ENCODE measurements around the gene OVAAL.

OVAAL gene

DNA sequence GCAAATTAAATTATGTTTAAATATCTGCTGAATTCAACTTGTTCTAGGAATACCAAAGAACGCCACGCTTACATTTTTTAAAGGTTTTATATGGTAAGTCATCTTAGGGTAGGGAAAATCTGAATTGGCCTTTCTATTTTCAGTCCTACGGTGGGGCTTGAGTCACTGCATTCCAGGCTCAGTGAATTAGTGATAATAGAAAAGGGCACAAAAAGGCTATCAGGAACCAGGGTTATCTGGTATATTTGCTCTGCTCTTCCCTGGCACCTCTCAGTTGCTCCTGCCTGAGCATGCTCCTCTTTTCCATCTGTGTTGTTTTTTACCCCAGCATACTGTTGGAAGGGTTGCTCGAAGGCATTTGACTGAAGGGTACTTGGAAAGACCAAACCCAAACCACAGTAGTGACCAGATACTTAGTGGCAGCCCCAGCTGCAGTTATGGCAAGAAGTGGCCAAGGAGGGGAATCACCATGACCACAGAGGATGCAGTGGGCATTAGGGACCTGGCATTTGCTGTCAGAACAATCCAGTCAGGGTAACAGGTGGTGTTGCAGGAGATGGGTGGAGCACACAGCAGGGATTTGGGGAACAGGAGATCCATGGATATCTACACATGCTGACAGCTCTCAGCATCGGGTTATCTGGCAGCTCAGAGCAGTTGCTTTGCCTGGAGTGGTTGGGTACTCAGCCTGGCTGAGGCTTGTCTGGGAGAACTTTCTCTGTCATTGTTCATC lies 2.3 kb downstream of the OVAAL start:
- H3K9ac ChIP-seq (ENCODE audit: low read depth, low read length) = no peak overlapping the region
- H3K9me3 ChIP-seq (ENCODE audit: insufficient read depth, low read depth, low read length) = no peaks in the 10 kb centered on the region
- no peaks in the 10 kb centered on the region for H3K36me3 ChIP-seq (ENCODE audit: insufficient read depth, low read length)
- WGBS = 92% methylated on average over 5 of the region's 5 CpGs
- no peaks in the 10 kb centered on the region for H3K27me3 ChIP-seq (ENCODE audit: insufficient read depth, low read length)
- H3K4me3 ChIP-seq (ENCODE audit: low read length) = no peak overlapping the region
- no peak overlapping the region for H3K27ac ChIP-seq (ENCODE audit: low read depth, low read length)
- no peaks in the 10 kb centered on the region for H3K4me1 ChIP-seq (ENCODE audit: insufficient read depth, low read length)

DNA sequence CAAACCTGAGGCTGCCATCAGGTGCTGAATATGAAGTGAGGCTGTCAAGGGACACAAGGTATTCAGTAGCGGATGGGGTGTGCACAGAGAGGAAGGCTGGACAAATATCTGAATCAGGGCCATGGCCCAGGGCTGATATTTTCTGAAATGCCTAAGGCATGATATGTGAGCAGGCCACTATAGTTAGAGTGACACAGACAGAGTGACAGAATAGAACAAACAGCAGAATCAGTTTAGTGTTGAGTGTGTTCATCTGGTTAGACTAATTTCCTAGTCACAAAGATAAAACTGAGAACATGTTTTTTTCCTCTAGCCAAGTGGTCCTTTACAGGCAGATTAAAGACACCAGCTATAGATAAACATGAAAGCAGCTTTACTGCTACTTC lies 3.9 kb downstream of the OVAAL start:
- 93% methylated on average over 1 of the region's 1 CpG for WGBS
- no peaks in the 10 kb centered on the region for H3K9me3 ChIP-seq (ENCODE audit: insufficient read depth, low read depth, low read length)
- no peaks in the 10 kb centered on the region for H3K36me3 ChIP-seq (ENCODE audit: insufficient read depth, low read length)
- no peak overlapping the region for H3K9ac ChIP-seq (ENCODE audit: low read depth, low read length)
- H3K27me3 ChIP-seq (ENCODE audit: insufficient read depth, low read length) = no peaks in the 10 kb centered on the region
- H3K4me1 ChIP-seq (ENCODE audit: insufficient read depth, low read length) = no peaks in the 10 kb centered on the region
- no peak overlapping the region for H3K4me3 ChIP-seq (ENCODE audit: low read length)
- no peak overlapping the region for H3K27ac ChIP-seq (ENCODE audit: low read depth, low read length)

DNA sequence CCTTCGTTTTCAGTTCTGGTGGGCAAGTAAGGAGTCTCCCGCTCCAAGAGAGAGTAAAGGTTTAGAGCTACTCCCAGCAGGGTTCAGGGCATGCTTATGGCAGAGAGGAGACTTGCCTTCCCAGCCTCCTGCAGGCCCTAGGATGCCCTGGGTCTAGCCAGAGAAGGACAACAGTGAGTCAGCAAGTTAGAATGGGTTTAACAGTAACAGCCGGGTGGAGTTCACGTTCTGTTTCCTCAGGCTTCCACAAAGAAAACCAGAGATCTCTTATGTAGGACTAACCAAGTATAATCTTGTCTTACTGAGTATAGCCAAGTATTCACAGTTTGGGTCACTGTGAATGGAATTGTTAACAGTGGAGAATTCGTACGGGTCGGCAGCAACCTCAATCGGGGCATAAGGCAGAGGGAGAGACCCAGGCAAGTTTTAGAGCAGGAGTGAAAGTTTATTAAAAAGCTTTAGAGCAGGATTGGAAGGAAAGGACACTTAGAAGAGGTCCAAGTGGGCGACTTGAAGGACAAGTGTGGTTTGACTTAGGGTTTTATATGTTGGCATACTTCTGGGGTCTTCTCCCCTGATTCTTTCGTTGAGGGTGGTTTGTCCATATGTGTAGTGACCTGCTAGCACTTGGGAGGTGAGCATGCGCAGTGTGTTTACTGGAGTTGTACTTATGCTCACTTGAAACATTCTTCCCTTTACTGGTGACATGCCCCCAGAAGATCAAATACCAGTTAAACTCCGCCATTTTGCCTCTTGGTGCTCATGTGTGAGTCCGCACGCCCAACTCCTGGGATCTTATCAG lies 4.5 kb downstream of the OVAAL start:
- no peak overlapping the region for H3K4me3 ChIP-seq (ENCODE audit: low read length)
- H3K4me1 ChIP-seq (ENCODE audit: insufficient read depth, low read length) = no peaks in the 10 kb centered on the region
- no peak overlapping the region for H3K27ac ChIP-seq (ENCODE audit: low read depth, low read length)
- H3K9me3 ChIP-seq (ENCODE audit: insufficient read depth, low read depth, low read length) = no peaks in the 10 kb centered on the region
- H3K36me3 ChIP-seq (ENCODE audit: insufficient read depth, low read length) = no peaks in the 10 kb centered on the region
- WGBS = 90% methylated on average over 14 of the region's 14 CpGs
- H3K27me3 ChIP-seq (ENCODE audit: insufficient read depth, low read length) = no peaks in the 10 kb centered on the region
- H3K9ac ChIP-seq (ENCODE audit: low read depth, low read length) = no peak overlapping the region

DNA sequence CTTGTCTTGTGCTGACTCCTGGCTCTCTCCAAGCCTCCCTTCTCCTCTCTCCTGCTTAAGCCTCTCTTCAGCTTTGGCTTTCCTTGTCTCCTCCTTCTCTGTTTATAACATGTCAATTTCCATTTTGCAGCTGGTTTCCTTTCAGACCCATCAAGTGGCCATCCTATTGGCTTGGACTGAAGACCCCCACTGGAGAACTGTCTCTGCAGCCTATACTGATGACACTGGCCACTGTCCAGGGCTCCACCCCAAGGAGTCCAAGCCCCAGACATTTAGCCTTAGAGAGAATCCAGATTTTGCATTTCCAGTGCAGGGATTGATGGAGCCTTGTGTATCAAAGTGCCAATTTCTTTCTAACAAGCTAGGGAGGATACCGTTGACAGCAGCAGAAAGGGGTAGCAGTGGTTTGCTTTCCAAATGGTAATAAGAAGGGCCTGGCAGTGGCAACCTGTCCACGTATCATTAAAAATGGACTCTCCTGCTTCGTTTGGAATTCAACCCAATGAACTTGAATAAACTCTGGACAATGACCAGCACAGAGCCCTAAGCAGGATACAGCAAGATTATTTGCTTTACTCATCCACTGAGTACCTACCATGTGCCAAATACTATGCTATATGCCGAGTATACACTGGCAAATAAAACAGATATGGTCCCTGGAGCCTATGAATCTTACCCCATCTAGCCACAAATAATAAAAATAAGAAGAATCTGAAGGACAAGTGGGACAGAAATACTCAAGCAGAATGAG lies 6.5 kb downstream of the OVAAL start:
- H3K27me3 ChIP-seq (ENCODE audit: insufficient read depth, low read length) = no peaks in the 10 kb centered on the region
- H3K9me3 ChIP-seq (ENCODE audit: insufficient read depth, low read depth, low read length) = no peaks in the 10 kb centered on the region
- no peak overlapping the region for H3K27ac ChIP-seq (ENCODE audit: low read depth, low read length)
- no peak overlapping the region for H3K4me3 ChIP-seq (ENCODE audit: low read length)
- H3K9ac ChIP-seq (ENCODE audit: low read depth, low read length) = no peak overlapping the region
- no peaks in the 10 kb centered on the region for H3K4me1 ChIP-seq (ENCODE audit: insufficient read depth, low read length)
- H3K36me3 ChIP-seq (ENCODE audit: insufficient read depth, low read length) = no peaks in the 10 kb centered on the region
- WGBS = 91% methylated on average over 4 of the region's 4 CpGs

DNA sequence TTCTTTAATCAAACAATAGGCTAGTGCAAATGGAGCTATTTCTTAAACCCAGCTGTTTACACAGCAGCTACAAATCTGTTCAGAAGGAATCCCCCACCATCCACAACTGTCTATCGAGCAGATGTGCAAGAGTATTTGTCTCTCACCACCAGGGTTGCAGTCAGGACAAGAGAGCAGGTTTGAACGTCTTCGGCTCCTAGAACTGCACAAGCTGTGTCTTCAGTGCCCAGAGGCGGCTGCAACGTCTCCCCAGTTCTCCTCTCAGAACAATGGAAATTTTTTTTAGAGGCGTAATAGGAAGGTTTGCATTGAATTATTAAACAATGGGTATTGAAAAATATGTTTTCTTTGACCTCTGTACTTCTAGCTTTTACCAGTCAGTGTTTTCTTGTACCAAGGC lies 7.3 kb downstream of the OVAAL start:
- Histone ChIP-seq H3K9me3 (ENCODE audit: insufficient read depth, low read depth, low read length) (no peaks in the 10 kb centered on the region), H3K36me3 (ENCODE audit: insufficient read depth, low read length) (no peaks in the 10 kb centered on the region), H3K27me3 (ENCODE audit: insufficient read depth, low read length) (no peaks in the 10 kb centered on the region), H3K4me3 (ENCODE audit: low read length) (no peak overlapping the region), H3K9ac (ENCODE audit: low read depth, low read length) (no peak overlapping the region), H3K4me1 (ENCODE audit: insufficient read depth, low read length) (no peaks in the 10 kb centered on the region), H3K27ac (ENCODE audit: low read depth, low read length) (no peak overlapping the region)
- WGBS = 93% methylated on average over 6 of the region's 6 CpGs

DNA sequence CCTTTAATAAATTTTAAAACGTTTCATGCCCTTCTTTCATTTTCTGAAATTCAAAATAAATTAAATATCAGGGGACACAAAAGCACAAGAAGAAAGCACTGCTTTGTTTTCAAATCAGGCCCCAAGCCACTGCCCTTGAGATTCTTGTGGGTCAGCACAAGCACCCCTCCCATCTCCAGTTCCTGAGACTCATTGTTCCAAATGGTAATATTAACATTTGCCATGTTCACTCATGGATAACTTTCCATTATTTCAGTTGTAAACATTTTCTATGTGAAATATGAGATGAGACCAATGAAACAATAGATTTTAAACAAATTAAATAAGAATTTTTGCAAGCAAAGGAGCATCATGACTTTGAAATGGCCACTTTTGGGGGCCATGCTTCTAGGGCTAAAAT lies 7.7 kb downstream of the OVAAL start:
- Histone ChIP-seq H3K4me3 (ENCODE audit: low read length) (no peak overlapping the region), H3K9ac (ENCODE audit: low read depth, low read length) (no peak overlapping the region), H3K4me1 (ENCODE audit: insufficient read depth, low read length) (no peaks in the 10 kb centered on the region), H3K27ac (ENCODE audit: low read depth, low read length) (no peak overlapping the region), H3K36me3 (ENCODE audit: insufficient read depth, low read length) (no peaks in the 10 kb centered on the region), H3K27me3 (ENCODE audit: insufficient read depth, low read length) (no peaks in the 10 kb centered on the region), H3K9me3 (ENCODE audit: insufficient read depth, low read depth, low read length) (no peaks in the 10 kb centered on the region)
- WGBS = 83% methylated on average over 1 of the region's 1 CpG

DNA sequence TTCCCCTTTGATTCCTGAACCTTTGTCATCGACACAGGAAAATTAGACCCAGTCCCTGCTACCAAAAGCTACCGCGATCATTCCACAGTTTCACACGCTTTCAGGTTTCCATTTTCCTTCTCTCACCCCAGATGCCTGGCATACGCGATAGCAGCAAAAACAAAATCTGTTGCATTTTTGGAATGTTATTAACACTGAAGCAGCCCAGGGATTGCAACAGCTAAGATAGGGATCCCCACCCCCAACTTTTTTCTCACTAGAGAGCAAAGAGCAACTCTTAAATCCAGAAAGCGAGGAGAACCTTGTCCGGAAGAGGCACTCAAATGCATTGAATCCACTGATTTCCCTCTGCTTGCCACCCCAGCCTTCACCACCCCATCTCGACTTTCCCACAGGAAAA lies 8.9 kb downstream of the OVAAL start:
- Histone ChIP-seq H3K27ac (ENCODE audit: low read depth, low read length) (no peak overlapping the region), H3K4me1 (ENCODE audit: insufficient read depth, low read length) (no peaks in the 10 kb centered on the region), H3K36me3 (ENCODE audit: insufficient read depth, low read length) (no peaks in the 10 kb centered on the region), H3K9ac (ENCODE audit: low read depth, low read length) (no peak overlapping the region), H3K4me3 (ENCODE audit: low read length) (no peak overlapping the region), H3K27me3 (ENCODE audit: insufficient read depth, low read length) (no peaks in the 10 kb centered on the region), H3K9me3 (ENCODE audit: insufficient read depth, low read depth, low read length) (no peaks in the 10 kb centered on the region)
- WGBS = 95% methylated on average over 9 of the region's 9 CpGs

DNA sequence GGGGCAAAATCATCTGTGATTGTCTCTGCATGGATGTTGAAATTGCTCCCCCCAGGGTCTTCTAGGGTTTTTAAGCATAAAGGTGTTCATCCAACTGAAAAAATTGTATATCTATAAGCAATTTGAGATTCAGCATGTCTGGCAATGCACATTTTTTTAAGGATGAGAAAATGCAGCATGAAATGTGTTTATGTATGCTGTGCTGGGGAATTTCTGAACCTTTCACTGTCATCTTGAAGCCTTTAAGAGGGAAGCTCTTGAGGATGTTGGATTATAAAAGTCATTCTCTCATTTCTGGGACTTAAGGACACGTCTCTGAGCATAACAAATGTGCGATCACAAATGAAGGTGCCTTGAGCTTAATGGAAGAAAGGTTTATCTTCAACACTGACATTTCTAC lies 9.4 kb downstream of the OVAAL start:
- WGBS = 88% methylated on average over 2 of the region's 2 CpGs
- no peaks in the 10 kb centered on the region for H3K36me3 ChIP-seq (ENCODE audit: insufficient read depth, low read length)
- H3K27ac ChIP-seq (ENCODE audit: low read depth, low read length) = no peak overlapping the region
- H3K4me3 ChIP-seq (ENCODE audit: low read length) = no peak overlapping the region
- H3K4me1 ChIP-seq (ENCODE audit: insufficient read depth, low read length) = no peaks in the 10 kb centered on the region
- no peaks in the 10 kb centered on the region for H3K27me3 ChIP-seq (ENCODE audit: insufficient read depth, low read length)
- H3K9me3 ChIP-seq (ENCODE audit: insufficient read depth, low read depth, low read length) = no peaks in the 10 kb centered on the region
- H3K9ac ChIP-seq (ENCODE audit: low read depth, low read length) = no peak overlapping the region

DNA sequence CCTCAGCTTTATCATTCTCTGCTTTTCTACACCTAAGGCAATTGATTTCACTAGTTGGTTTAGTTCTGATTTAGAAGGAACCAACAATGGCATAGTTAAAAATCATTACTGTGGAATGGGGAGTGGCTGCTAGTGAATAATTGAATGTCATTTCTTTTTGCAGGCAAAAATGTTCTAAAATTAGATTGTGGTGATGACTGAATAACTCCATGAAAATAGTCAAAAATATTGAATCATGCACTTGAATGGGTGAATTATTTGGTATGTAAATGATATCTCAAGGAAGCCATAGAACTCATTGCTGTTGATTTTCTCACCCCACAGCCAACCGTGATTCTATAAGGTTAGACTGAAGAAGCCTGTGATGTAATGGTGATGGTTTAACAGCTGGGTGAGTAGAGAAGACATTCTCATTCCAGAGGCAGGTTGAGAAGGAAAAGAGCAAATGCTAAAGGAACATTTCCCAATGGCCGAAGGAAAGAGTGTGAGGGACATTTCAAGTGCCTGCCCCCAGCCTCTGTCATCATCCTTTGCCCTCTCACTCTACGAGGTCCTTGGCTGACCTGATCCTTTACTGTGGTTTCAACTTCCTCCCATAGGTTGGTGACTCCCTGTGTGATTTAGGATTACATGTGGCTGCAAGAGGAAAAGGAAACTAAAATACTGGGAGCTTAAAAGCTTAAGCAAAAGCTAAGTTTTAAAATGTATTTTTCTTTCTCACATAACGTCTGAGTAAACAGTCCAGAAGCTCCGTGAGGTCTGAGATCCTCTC lies 12.5 kb downstream of the OVAAL start:
- Histone ChIP-seq H3K27ac (ENCODE audit: low read depth, low read length) (no peak overlapping the region), H3K4me1 (ENCODE audit: insufficient read depth, low read length) (no peaks in the 10 kb centered on the region), H3K36me3 (ENCODE audit: insufficient read depth, low read length) (no peaks in the 10 kb centered on the region), H3K9me3 (ENCODE audit: insufficient read depth, low read depth, low read length) (no peaks in the 10 kb centered on the region), H3K4me3 (ENCODE audit: low read length) (no peak overlapping the region), H3K27me3 (ENCODE audit: insufficient read depth, low read length) (no peaks in the 10 kb centered on the region), H3K9ac (ENCODE audit: low read depth, low read length) (no peak overlapping the region)
- 93% methylated on average over 5 of the region's 5 CpGs for WGBS

DNA sequence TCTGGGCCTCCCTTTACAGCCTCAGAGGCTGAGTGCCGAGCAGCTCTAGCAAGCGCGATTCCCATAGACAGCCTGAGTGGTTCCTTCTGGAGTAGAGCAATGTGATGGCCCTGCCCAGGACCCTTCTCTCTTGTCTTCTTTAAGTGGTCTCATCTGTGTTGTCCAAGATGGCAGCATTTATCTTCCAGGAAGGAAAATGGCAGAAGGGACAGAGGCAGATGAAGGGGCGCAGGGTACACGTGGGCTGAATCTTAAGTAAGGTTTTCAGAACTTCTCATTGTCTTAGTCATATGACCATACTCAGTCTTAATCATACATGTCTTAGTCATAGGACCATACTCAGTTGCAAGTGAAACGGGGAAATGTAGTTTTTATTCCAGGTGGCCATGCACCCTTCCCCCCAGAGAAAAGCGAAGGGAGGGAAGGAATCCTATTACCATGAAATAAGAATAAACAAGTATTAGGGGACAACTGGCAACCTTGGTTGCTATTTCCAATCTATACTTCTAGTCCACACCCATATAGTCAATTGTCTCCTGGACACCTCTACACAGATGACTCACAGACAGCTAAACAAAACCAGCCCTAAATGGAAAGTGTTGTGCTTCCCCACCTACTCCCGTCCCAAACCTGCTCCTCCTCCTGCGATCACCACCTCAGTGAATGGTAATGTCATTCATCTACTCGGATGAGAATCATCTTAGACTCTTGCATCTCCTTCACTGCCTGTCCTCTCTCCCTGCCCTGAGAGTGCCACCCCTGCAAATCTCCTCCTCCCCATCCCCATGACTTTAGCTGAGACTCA lies 13.3 kb downstream of the OVAAL start:
- 93% methylated on average over 9 of the region's 10 CpGs for WGBS
- Histone ChIP-seq H3K36me3 (ENCODE audit: insufficient read depth, low read length) (no peaks in the 10 kb centered on the region), H3K27me3 (ENCODE audit: insufficient read depth, low read length) (no peaks in the 10 kb centered on the region), H3K9ac (ENCODE audit: low read depth, low read length) (no peak overlapping the region), H3K4me3 (ENCODE audit: low read length) (no peak overlapping the region), H3K27ac (ENCODE audit: low read depth, low read length) (no peak overlapping the region), H3K4me1 (ENCODE audit: insufficient read depth, low read length) (no peaks in the 10 kb centered on the region), H3K9me3 (ENCODE audit: insufficient read depth, low read depth, low read length) (no peaks in the 10 kb centered on the region)
